Tibial artery (tissue), 4 donors: Measurements from ENCODE around the gene ADGRG3.
"Not testable (repeated sequence)": the region's sequence is repeated elsewhere in the genome, so short reads cannot be mapped to it uniquely, and the experiment has no call there.

ENCODE experiments used
- DNase-seq, 2 donors: peaks; one replicate each; pipeline ENCODE4 v3.0.0-alpha.2; 2019
- H3K27ac ChIP-seq, 2 donors: fragments of 200-600 bp; sonication (generic) in 1 of 2; 1 replicate in 1 of 2; 2 replicates in 1 of 2; pipeline ENCODE4 v1.5.1; 2018 to 2019; ENCODE audit warnings: mild to moderate bottlenecking in 1 of 2
- H3K27me3 ChIP-seq, 2 donors: fragments of 200-600 bp; sonication (generic) in 1 of 2; one replicate each; pipeline versions ENCODE4 v1.5.1 to v1.6.0; 2016 to 2019
- H3K36me3 ChIP-seq, 3 donors: fragments of 200-600 bp; sonication (generic) in 2 of 3; one replicate each; pipeline ENCODE4 v1.5.1; 2016 to 2019; ENCODE audit warnings: mild to moderate bottlenecking in 2 of 3
- H3K4me1 ChIP-seq, 4 donors: fragments of 200-600 bp; sonication (generic) in 2 of 4; 1 replicate in 3 of 4; 2 replicates in 1 of 4; pipeline ENCODE4 v1.5.1; 2016 to 2019
- H3K4me3 ChIP-seq, 2 donors: fragments of 200-600 bp; sonication (generic) in 1 of 2; 1 replicate in 1 of 2; 2 replicates in 1 of 2; pipeline ENCODE4 v1.5.1; 2018 to 2019; ENCODE audit warnings: mild to moderate bottlenecking in 2 of 2
- H3K9me3 ChIP-seq, 3 donors: fragments of 200-600 bp; sonication (generic) in 1 of 3; one replicate each; pipeline ENCODE4 v1.5.1; 2016 to 2019
- intact Hi-C: fragments of 100-400 bp; cut with DNase I; formaldehyde crosslinking; loops from one replicate; pipeline ENCODE4 v1.15.0; 2023; ENCODE audit warnings: low total_unique reads
- TF ChIP-seq, protein P1 (sequence below), 2 experiments: fragments of 200-600 bp in 1 of 2; fragments of 450-650 bp in 1 of 2; IDR thresholded peaks; one replicate each; pipeline ENCODE4 v1.5.1; 2017 to 2019; ENCODE audit warnings: antibody characterized with exemption in 2 of 2, mild to moderate bottlenecking in 1 of 2, moderate library complexity in 1 of 2

Gene ADGRG3

GRCh38 chr16:57726433-57726947, 58.4 kb downstream of the ADGRG3 start:
- intact Hi-C loops = no loop called here
- Histone ChIP-seq H3K36me3 (no peaks in the 10 kb centered on the region), H3K27ac (no peak overlapping the region), H3K4me3 (no peak overlapping the region), H3K9me3 (no peaks in the 10 kb centered on the region), H3K27me3 (peaks cover 0 to 15% of the 10 kb centered on the region in 2 donors), H3K4me1 (peaks cover 0 to 2% (median 0%) of the 10 kb centered on the region in 4 donors)
- no peak for DNase-seq
- TF ChIP-seq, protein P1, sequence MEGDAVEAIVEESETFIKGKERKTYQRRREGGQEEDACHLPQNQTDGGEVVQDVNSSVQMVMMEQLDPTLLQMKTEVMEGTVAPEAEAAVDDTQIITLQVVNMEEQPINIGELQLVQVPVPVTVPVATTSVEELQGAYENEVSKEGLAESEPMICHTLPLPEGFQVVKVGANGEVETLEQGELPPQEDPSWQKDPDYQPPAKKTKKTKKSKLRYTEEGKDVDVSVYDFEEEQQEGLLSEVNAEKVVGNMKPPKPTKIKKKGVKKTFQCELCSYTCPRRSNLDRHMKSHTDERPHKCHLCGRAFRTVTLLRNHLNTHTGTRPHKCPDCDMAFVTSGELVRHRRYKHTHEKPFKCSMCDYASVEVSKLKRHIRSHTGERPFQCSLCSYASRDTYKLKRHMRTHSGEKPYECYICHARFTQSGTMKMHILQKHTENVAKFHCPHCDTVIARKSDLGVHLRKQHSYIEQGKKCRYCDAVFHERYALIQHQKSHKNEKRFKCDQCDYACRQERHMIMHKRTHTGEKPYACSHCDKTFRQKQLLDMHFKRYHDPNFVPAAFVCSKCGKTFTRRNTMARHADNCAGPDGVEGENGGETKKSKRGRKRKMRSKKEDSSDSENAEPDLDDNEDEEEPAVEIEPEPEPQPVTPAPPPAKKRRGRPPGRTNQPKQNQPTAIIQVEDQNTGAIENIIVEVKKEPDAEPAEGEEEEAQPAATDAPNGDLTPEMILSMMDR (IDR thresholded peaks at IDR 0.05) = no peak

DNA sequence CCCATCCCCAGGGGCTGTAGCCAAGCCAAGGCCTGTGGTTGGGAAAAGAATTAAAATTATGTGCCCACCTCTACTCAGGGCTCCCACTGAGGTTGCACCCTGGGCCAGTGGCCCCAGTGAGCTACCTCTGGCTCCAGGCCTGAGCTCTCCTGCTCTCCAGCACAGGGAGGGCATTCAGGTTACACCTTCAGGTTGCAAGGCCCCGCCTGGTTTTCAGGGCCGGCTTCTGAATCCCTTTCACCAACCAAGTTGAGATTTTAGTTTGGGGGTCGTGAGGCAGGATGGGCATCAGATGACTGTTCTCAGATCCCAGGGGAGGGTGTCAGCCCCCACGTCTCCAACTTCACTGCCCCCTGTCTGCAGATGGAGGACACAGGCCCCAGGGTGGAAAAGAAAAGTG, 59.5 kb downstream of the ADGRG3 start:
- Histone ChIP-seq H3K36me3 (no peaks in the 10 kb centered on the region), H3K27ac (no peak overlapping the region), H3K27me3 (peaks cover 0 to 7% of the 10 kb centered on the region in 2 donors), H3K4me3 (no peak overlapping the region), H3K9me3 (no peaks in the 10 kb centered on the region), H3K4me1 (peaks cover 0 to 7% (median 1%) of the 10 kb centered on the region in 4 donors)
- intact Hi-C loops = no loop called here
- TF ChIP-seq, protein P1 (IDR thresholded peaks at IDR 0.05) = no peak
- no peak for DNase-seq

DNA sequence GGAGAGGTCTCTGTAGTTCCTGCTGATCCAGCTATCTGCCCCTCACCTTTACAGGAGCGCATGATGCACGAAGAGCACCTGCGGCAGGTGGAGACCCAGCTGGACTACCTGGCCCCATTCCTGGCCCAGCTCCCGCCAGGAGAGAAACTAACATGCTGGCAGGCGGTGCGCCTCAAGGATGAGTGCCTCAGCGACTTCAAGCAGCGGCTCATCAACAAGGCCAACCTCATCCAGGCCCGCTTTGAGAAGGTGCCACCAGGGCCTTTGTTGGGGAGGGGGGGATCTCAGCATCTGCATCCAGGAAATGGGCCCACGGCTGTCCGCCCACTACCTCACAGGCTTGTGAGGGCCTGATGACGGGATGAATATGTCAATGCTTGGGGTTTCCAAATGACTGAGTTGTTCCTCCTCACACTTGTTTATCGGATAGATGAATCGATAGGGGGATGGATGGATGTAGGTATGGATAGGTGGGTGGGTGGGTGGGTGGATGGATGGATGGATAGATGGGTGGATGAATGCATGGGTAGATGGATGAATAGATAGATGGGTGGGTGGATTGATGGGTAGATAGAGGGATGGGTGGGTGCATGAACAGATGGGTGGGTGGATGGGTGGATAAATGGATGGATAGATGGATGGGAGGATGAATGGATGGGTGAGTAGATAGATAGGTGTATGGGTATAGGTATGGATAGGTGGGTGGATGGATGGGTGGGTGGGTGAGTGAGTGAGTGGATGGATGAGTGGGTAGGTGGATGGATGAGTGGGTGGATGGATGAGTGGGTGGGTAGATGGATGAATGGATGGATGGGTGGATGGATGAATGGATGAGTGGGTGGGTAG, 60.5 kb downstream of the ADGRG3 start:
- no peak overlapping the region for H3K27ac ChIP-seq
- no peaks in the 10 kb centered on the region for H3K36me3 ChIP-seq
- DNase-seq = no peak
- peaks cover 0 to 7% (median 1%) of the 10 kb centered on the region in 4 donors for H3K4me1 ChIP-seq
- no peaks in the 10 kb centered on the region for H3K9me3 ChIP-seq
- intact Hi-C loops = no loop called here
- no peak overlapping the region for H3K4me3 ChIP-seq
- no peaks in the 10 kb centered on the region for H3K27me3 ChIP-seq
- TF ChIP-seq, protein P1 (IDR thresholded peaks at IDR 0.05) = no peak

- H3K4me1 ChIP-seq = peaks cover 0 to 7% (median 2%) of the 10 kb centered on the region in 4 donors
- H3K36me3 ChIP-seq = no peaks in the 10 kb centered on the region
- no peak overlapping the region for H3K4me3 ChIP-seq
- TF ChIP-seq, protein P1 (IDR thresholded peaks at IDR 0.05) = no peak
- no peak overlapping the region for H3K27ac ChIP-seq
- intact Hi-C loops = no loop called here
- no peak for DNase-seq
- H3K9me3 ChIP-seq = no peaks in the 10 kb centered on the region
- no peaks in the 10 kb centered on the region for H3K27me3 ChIP-seq
Measured at GRCh38 chr16:57729182-57729484, 61.0 kb downstream of the ADGRG3 start.

GRCh38 chr16:57729852-57730251, 61.7 kb downstream of the ADGRG3 start:
- not testable (repeated sequence) for H3K36me3 ChIP-seq, H3K4me3 ChIP-seq, H3K27ac ChIP-seq, H3K27me3 ChIP-seq, H3K9me3 ChIP-seq, DNase-seq
- peaks cover 0 to 13% (median 8%) of the 10 kb centered on the region in 4 donors for H3K4me1 ChIP-seq
- intact Hi-C loops = loop anchor here (5.0 to 10.0 kb wide), 2 partner anchors 272 to 395 kb away; partner anchors contain the start of genes CFAP20, USB1 and ZNF319
